ENCODE data around the gene TEX264.

Gene TEX264

GRCh38 chr3:51700403-51700802 lies 29.4 kb downstream of the TEX264 start:
- no peak for DNase-seq

- no peak for DNase-seq
Measured at GRCh38 chr3:51702156-51702555, 31.1 kb downstream of the TEX264 start.

- no peak for DNase-seq
Measured at GRCh38 chr3:51703068-51703760, 32.2 kb downstream of the TEX264 start.

- DNase-seq, result no peak
Measured at GRCh38 chr3:51703761-51704510, 32.9 kb downstream of the TEX264 start.

- no peak for DNase-seq
Measured at GRCh38 chr3:51704511-51704950, 33.5 kb downstream of the TEX264 start.

- DNase-seq, result no peak
Measured at GRCh38 chr3:51705276-51706020, 34.4 kb downstream of the TEX264 start.

- no peak for DNase-seq
Measured at GRCh38 chr3:51706021-51706485, 35.0 kb downstream of the TEX264 start.

- no peak for DNase-seq
Measured at GRCh38 chr3:51706788-51707731, 36.0 kb downstream of the TEX264 start, which contains the start of gene GRM2. GRM2 (plus strand) TSS chr3:51707068; CDS start chr3:51708984, 1,916 bp downstream.

- no peak for DNase-seq
Measured at GRCh38 chr3:51708216-51708845, 37.3 kb downstream of the TEX264 start.

GRCh38 chr3:51709004-51709420 lies 38.0 kb downstream of the TEX264 start:
- DNase-seq, result no peak

- no peak for DNase-seq
Measured at GRCh38 chr3:51709675-51710074, 38.6 kb downstream of the TEX264 start.

GRCh38 chr3:51710631-51711351 lies 39.7 kb downstream of the TEX264 start:
- no peak for DNase-seq

GRCh38 chr3:51711352-51712037 lies 40.4 kb downstream of the TEX264 start:
- DNase-seq, result no peak

- DNase-seq, result no peak
Measured at GRCh38 chr3:51712038-51712420, 41.0 kb downstream of the TEX264 start.

- no peak for DNase-seq
Measured at GRCh38 chr3:51712511-51712931, 41.5 kb downstream of the TEX264 start.

- no peak for DNase-seq
Measured at GRCh38 chr3:51712963-51713362, 41.9 kb downstream of the TEX264 start.

- DNase-seq, result no peak
Measured at GRCh38 chr3:51715231-51715976, 44.4 kb downstream of the TEX264 start.

- no peak for DNase-seq
Measured at GRCh38 chr3:51715977-51716294, 44.9 kb downstream of the TEX264 start.

- no peak for DNase-seq
Measured at GRCh38 chr3:51716805-51717204, 45.8 kb downstream of the TEX264 start.

- no peak for DNase-seq
Measured at GRCh38 chr3:51717446-51717845, 46.4 kb downstream of the TEX264 start.
